ENCODE measurements around the gene ADAMTS13. TPM values are rescaled to one million over a fixed set of nuclear protein-coding genes. Genes with fewer than 3 reads are reported as not detected.
"Not testable (repeated sequence)": the region's sequence is repeated elsewhere in the genome, so short reads cannot be mapped to it uniquely, and the experiment has no call there.

The ADAMTS13 gene
- total RNA-seq, 4 donors from 2014 or later, result 1.1 to 2.7 (median 1.8) TPM

DNA sequence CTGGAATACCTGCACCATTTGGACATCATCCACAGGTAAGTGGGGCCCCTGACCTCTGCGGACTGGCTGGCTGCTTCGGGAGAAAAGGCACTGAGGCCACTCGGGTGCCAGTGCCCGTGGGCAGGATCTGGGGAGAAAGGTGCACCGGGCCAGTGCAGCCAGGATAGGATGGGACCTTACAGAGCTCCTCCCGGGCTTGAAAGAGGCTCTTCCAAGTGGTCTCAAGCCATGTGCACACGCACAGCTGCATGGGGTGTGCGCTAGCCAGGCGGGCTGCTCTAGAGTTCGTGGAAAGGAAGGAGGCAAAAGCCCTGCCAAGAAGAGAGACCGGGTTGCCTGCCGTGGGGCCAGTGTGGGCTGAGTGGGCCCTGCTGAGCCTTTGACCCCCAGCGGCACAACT is 32.6 kb upstream of the ADAMTS13 start:
- no peak overlapping the region for H3K4me3 ChIP-seq (ENCODE audit: low read depth, poor library complexity, severe bottlenecking)
- no peak for DNase-seq (ENCODE audit: low spot score in 2 of 2)
- TF ChIP-seq, protein P1, sequence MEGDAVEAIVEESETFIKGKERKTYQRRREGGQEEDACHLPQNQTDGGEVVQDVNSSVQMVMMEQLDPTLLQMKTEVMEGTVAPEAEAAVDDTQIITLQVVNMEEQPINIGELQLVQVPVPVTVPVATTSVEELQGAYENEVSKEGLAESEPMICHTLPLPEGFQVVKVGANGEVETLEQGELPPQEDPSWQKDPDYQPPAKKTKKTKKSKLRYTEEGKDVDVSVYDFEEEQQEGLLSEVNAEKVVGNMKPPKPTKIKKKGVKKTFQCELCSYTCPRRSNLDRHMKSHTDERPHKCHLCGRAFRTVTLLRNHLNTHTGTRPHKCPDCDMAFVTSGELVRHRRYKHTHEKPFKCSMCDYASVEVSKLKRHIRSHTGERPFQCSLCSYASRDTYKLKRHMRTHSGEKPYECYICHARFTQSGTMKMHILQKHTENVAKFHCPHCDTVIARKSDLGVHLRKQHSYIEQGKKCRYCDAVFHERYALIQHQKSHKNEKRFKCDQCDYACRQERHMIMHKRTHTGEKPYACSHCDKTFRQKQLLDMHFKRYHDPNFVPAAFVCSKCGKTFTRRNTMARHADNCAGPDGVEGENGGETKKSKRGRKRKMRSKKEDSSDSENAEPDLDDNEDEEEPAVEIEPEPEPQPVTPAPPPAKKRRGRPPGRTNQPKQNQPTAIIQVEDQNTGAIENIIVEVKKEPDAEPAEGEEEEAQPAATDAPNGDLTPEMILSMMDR (IDR thresholded peaks at IDR 0.05), result no peak
- TF ChIP-seq POLR2A (IDR thresholded peaks at IDR 0.05), result no peak
- intact Hi-C loops (cut with DNase I; ENCODE audit: low total_unique reads), result no loop called here
- WGBS, 2 donors, result 90 to 92% methylated on average over 9 to 13 of the region's 13 CpGs

GRCh38 chr9:133390713-133391112 is 31.5 kb upstream of the ADAMTS13 start:
- no peak overlapping the region for H3K4me3 ChIP-seq (ENCODE audit: low read depth, poor library complexity, severe bottlenecking)
- no peak for TF ChIP-seq POLR2A (IDR thresholded peaks at IDR 0.05)
- TF ChIP-seq, protein P1 (IDR thresholded peaks at IDR 0.05), result no peak
- DNase-seq (ENCODE audit: low spot score in 2 of 2), result no peak
- 82 to 87% methylated on average over 7 of the region's 7 CpGs for WGBS, 2 donors
- intact Hi-C loops (cut with DNase I; ENCODE audit: low total_unique reads), result no loop called here

DNA sequence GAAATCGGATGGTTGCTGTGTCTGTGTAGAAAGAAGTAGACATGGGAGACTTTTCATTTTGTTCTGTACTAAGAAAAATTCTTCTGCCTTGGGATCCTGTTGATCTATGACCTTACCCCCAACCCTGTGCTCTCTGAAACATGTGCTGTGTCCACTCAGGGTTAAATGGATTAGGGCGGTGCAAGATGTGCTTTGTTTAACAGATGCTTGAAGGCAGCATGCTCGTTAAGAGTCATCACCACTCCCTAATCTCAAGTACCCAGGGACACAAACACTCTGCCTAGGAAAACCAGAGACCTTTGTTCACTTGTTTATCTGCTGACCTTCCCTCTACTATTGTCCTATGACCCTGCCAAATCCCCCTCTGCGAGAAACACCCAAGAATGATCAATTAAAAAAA is 30.7 kb upstream of the ADAMTS13 start:
- intact Hi-C loops (cut with DNase I; ENCODE audit: low total_unique reads), result not testable (repeated sequence)

GRCh38 chr9:133392308-133392707 is 29.9 kb upstream of the ADAMTS13 start:
- H3K4me3 ChIP-seq (ENCODE audit: low read depth, poor library complexity, severe bottlenecking); DNase-seq (ENCODE audit: low spot score in 2 of 2); intact Hi-C loops (cut with DNase I; ENCODE audit: low total_unique reads): not testable (repeated sequence)
- 96 to 97% methylated on average over 3 of the region's 3 CpGs for WGBS, 2 donors

More for the DNA sequence above, 30.7 kb upstream of the ADAMTS13 start:
- not testable (repeated sequence) for H3K4me3 ChIP-seq (ENCODE audit: low read depth, poor library complexity, severe bottlenecking); DNase-seq (ENCODE audit: low spot score in 2 of 2)
- 41 to 59% methylated on average over 3 of the region's 4 CpGs for WGBS, 2 donors

DNA sequence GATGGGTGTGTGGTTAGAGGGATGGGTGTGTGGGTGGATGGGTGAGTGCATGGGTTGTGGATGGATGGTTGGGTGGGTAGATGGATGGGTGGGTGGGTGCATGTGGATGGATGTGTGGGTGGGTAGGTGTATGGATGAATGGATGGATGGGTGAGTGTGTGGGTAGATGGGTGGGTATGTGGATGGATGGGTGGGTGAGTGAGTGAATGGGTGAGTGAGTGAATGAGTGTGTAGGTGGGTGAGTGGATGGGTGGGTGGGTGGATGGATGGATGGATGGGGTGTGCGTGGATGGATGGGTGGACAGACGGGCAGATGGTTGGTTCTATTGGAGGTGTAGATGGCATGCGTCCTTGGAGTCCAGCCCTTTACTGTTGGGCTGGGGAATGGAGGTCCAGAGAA is 28.8 kb upstream of the ADAMTS13 start:
- WGBS, 2 donors, result 95% methylated on average over 3 of the region's 3 CpGs
- intact Hi-C loops (cut with DNase I; ENCODE audit: low total_unique reads), result no loop called here
- H3K4me3 ChIP-seq (ENCODE audit: low read depth, poor library complexity, severe bottlenecking), result no peak overlapping the region
- DNase-seq (ENCODE audit: low spot score in 2 of 2), result no peak
- TF ChIP-seq, protein P1 (IDR thresholded peaks at IDR 0.05), result no peak
- no peak for TF ChIP-seq POLR2A (IDR thresholded peaks at IDR 0.05)

DNA sequence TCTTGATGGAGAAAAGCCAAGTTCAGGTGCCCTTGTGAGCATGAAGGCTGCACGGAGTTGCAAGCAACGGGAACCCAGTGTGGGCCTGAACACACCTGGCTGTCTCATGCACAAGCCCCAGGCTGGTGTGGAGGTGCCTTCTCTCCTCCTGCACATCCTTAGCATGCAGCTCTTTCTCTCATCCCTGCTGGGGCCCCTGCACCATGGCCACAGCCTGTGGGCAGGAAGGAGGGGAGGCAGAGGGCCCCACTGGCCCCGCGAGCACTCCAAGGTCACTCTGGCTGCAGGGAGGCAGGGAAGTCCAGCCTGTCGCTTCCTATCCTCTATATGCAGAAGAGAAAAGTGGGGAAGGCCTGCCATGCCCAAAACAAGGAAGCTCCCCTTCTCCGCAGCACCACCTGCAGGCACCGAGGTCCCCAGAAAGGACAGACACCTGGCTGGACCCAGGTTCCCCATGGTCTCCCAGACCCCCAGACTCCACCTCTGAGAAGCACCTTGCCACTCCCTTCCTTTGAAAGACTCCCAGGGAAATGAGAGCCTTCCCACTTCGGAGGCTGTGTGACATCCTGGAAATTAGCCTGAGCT is 27.4 kb upstream of the ADAMTS13 start:
- no peak overlapping the region for H3K4me3 ChIP-seq (ENCODE audit: low read depth, poor library complexity, severe bottlenecking)
- TF ChIP-seq POLR2A (IDR thresholded peaks at IDR 0.05), result no peak
- TF ChIP-seq, protein P1 (IDR thresholded peaks at IDR 0.05), result no peak
- WGBS, 2 donors, result 26 to 33% methylated on average over 8 of the region's 8 CpGs
- DNase-seq (ENCODE audit: low spot score in 2 of 2), result no peak
- intact Hi-C loops (cut with DNase I; ENCODE audit: low total_unique reads), result no loop called here

- TF ChIP-seq, protein P1 (IDR thresholded peaks at IDR 0.05), result no peak
- intact Hi-C loops (cut with DNase I; ENCODE audit: low total_unique reads), result no loop called here
- WGBS, 2 donors, result 41 to 47% methylated on average over 14 of the region's 14 CpGs
Measured at GRCh38 chr9:133396952-133397351, 25.2 kb upstream of the ADAMTS13 start.

More at GRCh38 chr9:133396952-133397351, 25.2 kb upstream of the ADAMTS13 start:
- no peak for DNase-seq (ENCODE audit: low spot score in 2 of 2)
- H3K4me3 ChIP-seq (ENCODE audit: low read depth, poor library complexity, severe bottlenecking), result no peak overlapping the region
